Spleen (tissue), 11 donors: ENCODE data around the gene SLC6A18. TPM values are rescaled to one million over a fixed set of nuclear protein-coding genes. Genes with fewer than 3 reads are reported as not detected.
"Not testable (repeated sequence)": the region's sequence is repeated elsewhere in the genome, so short reads cannot be mapped to it uniquely, and the experiment has no call there.

Experiments
- DNase-seq: peaks from one replicate; pipeline ENCODE4 v3.0.0-alpha.2; 2020
- H3K27ac ChIP-seq, 8 donors: fragments of 200-600 bp; sonication (generic) in 7 of 8; 1 replicate in 4 of 8; 2 replicates in 4 of 8; pipeline versions ENCODE4 v1.5.0 to v1.8.0; 2016 to 2021; ENCODE audit warnings: inconsistent platforms in 4 of 8, mild to moderate bottlenecking in 4 of 8, moderate library complexity in 1 of 8
- H3K27me3 ChIP-seq, 7 donors: fragments of 200-600 bp; sonication (generic) in 6 of 7; replicated peaks in 1 of 7; 1 replicate in 4 of 7; 2 replicates in 3 of 7; pipeline versions ENCODE4 v1.5.0 to v1.8.0; 2016 to 2021; ENCODE audit warnings: inconsistent platforms in 3 of 7, mild to moderate bottlenecking in 1 of 7
- H3K36me3 ChIP-seq, 6 donors: fragments of 200-600 bp; sonication (generic) in 5 of 6; 1 replicate in 4 of 6; 2 replicates in 2 of 6; pipeline versions ENCODE4 v1.5.0 to v1.8.0; 2016 to 2021; ENCODE audit warnings: inconsistent platforms in 2 of 6
- H3K4me1 ChIP-seq, 6 donors: fragments of 200-600 bp; sonication (generic) in 5 of 6; 1 replicate in 3 of 6; 2 replicates in 3 of 6; pipeline versions ENCODE4 v1.5.0 to v1.8.0; 2016 to 2021; ENCODE audit warnings: inconsistent platforms in 3 of 6
- H3K4me3 ChIP-seq, 8 donors: fragments of 200-600 bp; sonication (generic) in 7 of 8; 1 replicate in 4 of 8; 2 replicates in 4 of 8; pipeline versions ENCODE4 v1.5.0 to v1.8.0; 2016 to 2021; ENCODE audit warnings: inconsistent platforms in 4 of 8, mild to moderate bottlenecking in 4 of 8, moderate library complexity in 2 of 8
- H3K9me3 ChIP-seq, 8 donors: fragments of 200-600 bp; sonication (generic) in 7 of 8; 1 replicate in 4 of 8; 2 replicates in 4 of 8; pipeline versions ENCODE4 v1.5.0 to v1.8.0; 2016 to 2021; ENCODE audit warnings: inconsistent platforms in 4 of 8
- CTCF ChIP-seq, 11 experiments: fragments of 200-600 bp in 7 of 11; fragments of 450-650 bp in 4 of 11; sonication (generic) in 4 of 11; IDR thresholded peaks in 8 of 11; conservative IDR thresholded peaks in 3 of 11; 1 replicate in 7 of 11; 2 replicates in 4 of 11; pipeline versions ENCODE4 v1.4.0 to v1.8.0; 2016 to 2021; ENCODE audit warnings: antibody characterized with exemption in 11 of 11, inconsistent platforms in 4 of 11, mild to moderate bottlenecking in 1 of 11
- POLR2A ChIP-seq, 3 donors: fragments of 450-650 bp; IDR thresholded peaks; one replicate each; pipeline ENCODE4 v1.5.1; 2017; ENCODE audit warnings: antibody characterized with exemption in 3 of 3, mild to moderate bottlenecking in 1 of 3
- POLR2AphosphoS5 ChIP-seq, 3 donors: sonication (generic); formaldehyde crosslinking; IDR thresholded peaks; one replicate each; pipeline ENCODE4 v1.5.1; 2017; ENCODE audit warnings: antibody characterized with exemption in 3 of 3
- WGBS, 5 donors: extraction: QIAGEN DNeasy Blood & Tissue Kit in 3 of 5; methylation state at CpG; one replicate each; pipeline versions ENCODE4 v1.1.5 to v1.1.7; 2013 to 2018; 5-methylcytosine and 5-hydroxymethylcytosine counted together
- intact Hi-C: fragments of 100-400 bp; cut with DNase I; formaldehyde crosslinking; loops from one replicate; pipeline ENCODE4 v1.15.0; 2023; ENCODE audit warnings: low total_unique reads
- polyA plus RNA-seq, 3 donors: library from polyadenylated mRNA; stranded (reverse); fragments of 200-250 nt; gene quantifications; one replicate each; pipeline ENCODE4 v1.2.1, GENCODE V29; 2013
- total RNA-seq, 7 donors: library from RNA; depleted of rRNA in 3 of 7; stranded (reverse); fragments of >200 nt in 3 of 7; fragmentation: NEBNext Ultra II Directional in 4 of 7; extraction: Animal tissue kit (Norgen Biotek cat#: 25700) in 4 of 7; gene quantifications; one replicate each; pipeline versions ENCODE4 v1.1.0 to v1.2.1, GENCODE V29; 2016 to 2021
- donor health status: healthy with polysubstance abuse.
- donor health status: DM: no; HTN: no; CAD: no; lungs with moderate emphysema.
- donor health status: DM: no; HTN: no; CAD: no.
- donor health status: Bipolar disorder and iron deficiency.
- donor health status: healthy.
- donor health status: DM: no; HTN: no; CAD: no.
- donor health status: DM: yes; HTN: yes; CAD: no.

The SLC6A18 gene
- total and polyA plus RNA-seq, 10 donors, result not detected

- intact Hi-C loops, result no loop called here
- TF ChIP-seq POLR2AphosphoS5 (IDR thresholded peaks at IDR 0.05), result no peak
- TF ChIP-seq POLR2A (IDR thresholded peaks at IDR 0.05), result no peak
- TF ChIP-seq CTCF (IDR thresholded peaks at IDR 0.05 in 8 of 11, conservative IDR thresholded peaks at IDR 0.05 in 3 of 11), result no peak
- DNase-seq, result peak; percentile 49
- H3K27me3 ChIP-seq, result no peaks in the 10 kb centered on the region
- 88 to 95% (median 91%) methylated on average over 22 to 32 of the region's 32 CpGs for WGBS, 5 donors
- H3K4me1 ChIP-seq, result no peaks in the 10 kb centered on the region
- H3K4me3 ChIP-seq, result no peak overlapping the region
- H3K36me3 ChIP-seq, result no peaks in the 10 kb centered on the region
- H3K27ac ChIP-seq, result no peak overlapping the region
- peaks cover 0 to 10% (median 5%) of the 10 kb centered on the region in 8 donors for H3K9me3 ChIP-seq
Measured at GRCh38 chr5:1280177-1281037, 55.2 kb downstream of the SLC6A18 start.

GRCh38 chr5:1281038-1281882 lies 56.1 kb downstream of the SLC6A18 start:
- Histone ChIP-seq H3K36me3 (no peaks in the 10 kb centered on the region), H3K27me3 (no peaks in the 10 kb centered on the region), H3K4me1 (no peaks in the 10 kb centered on the region), H3K4me3 (no peak overlapping the region), H3K27ac (no peak overlapping the region), H3K9me3 (peaks cover 0 to 10% (median 5%) of the 10 kb centered on the region in 8 donors)
- 82 to 92% (median 88%) methylated on average over 13 to 16 of the region's 16 CpGs for WGBS, 5 donors
- TF ChIP-seq CTCF (IDR thresholded peaks at IDR 0.05 in 8 of 11, conservative IDR thresholded peaks at IDR 0.05 in 3 of 11), result no peak
- TF ChIP-seq POLR2AphosphoS5 (IDR thresholded peaks at IDR 0.05), result no peak
- no peak for TF ChIP-seq POLR2A (IDR thresholded peaks at IDR 0.05)
- intact Hi-C loops, result no loop called here
- DNase-seq, result peak; percentile 42

- intact Hi-C loops, result no loop called here
- no peak overlapping the region for H3K27ac ChIP-seq
- H3K4me1 ChIP-seq, result no peaks in the 10 kb centered on the region
- no peak overlapping the region for H3K4me3 ChIP-seq
- DNase-seq, result peak; percentile 67
- whole genome bisulfite sequencing, 5 donors, result 89 to 93% (median 89%) methylated on average over 26 to 37 of the region's 37 CpGs
- no peak for TF ChIP-seq POLR2A (IDR thresholded peaks at IDR 0.05)
- no peak for TF ChIP-seq CTCF (IDR thresholded peaks at IDR 0.05 in 8 of 11, conservative IDR thresholded peaks at IDR 0.05 in 3 of 11)
- no peak for TF ChIP-seq POLR2AphosphoS5 (IDR thresholded peaks at IDR 0.05)
- H3K36me3 ChIP-seq, result no peaks in the 10 kb centered on the region
- H3K27me3 ChIP-seq, result no peaks in the 10 kb centered on the region
- peaks cover 0 to 10% (median 5%) of the 10 kb centered on the region in 8 donors for H3K9me3 ChIP-seq
Measured at GRCh38 chr5:1282131-1282992, 57.2 kb downstream of the SLC6A18 start.

GRCh38 chr5:1282993-1283728 lies 58.0 kb downstream of the SLC6A18 start:
- peak; percentile 35 for DNase-seq
- intact Hi-C loops, result not testable (repeated sequence)
- WGBS, 5 donors, result 90 to 94% (median 92%) methylated on average over 32 to 40 of the region's 40 CpGs

GRCh38 chr5:1283729-1284041 lies 58.5 kb downstream of the SLC6A18 start:
- H3K27ac ChIP-seq, intact Hi-C loops, H3K36me3 ChIP-seq, H3K4me3 ChIP-seq, H3K27me3 ChIP-seq, H3K4me1 ChIP-seq: not testable (repeated sequence)
- DNase-seq, result peak; percentile 36
- peaks cover 0 to 17% (median 10%) of the 10 kb centered on the region in 8 donors for H3K9me3 ChIP-seq
- WGBS, 5 donors, result 88 to 93% (median 92%) methylated on average over 9 to 16 of the region's 16 CpGs

More at GRCh38 chr5:1282993-1283728, 58.0 kb downstream of the SLC6A18 start:
- peaks cover 0 to 16% (median 6%) of the 10 kb centered on the region in 8 donors for H3K9me3 ChIP-seq
- not testable (repeated sequence) for H3K27ac ChIP-seq, H3K27me3 ChIP-seq, H3K36me3 ChIP-seq, H3K4me3 ChIP-seq, H3K4me1 ChIP-seq

- H3K9me3 ChIP-seq, result peaks cover 0 to 13% (median 6%) of the 10 kb centered on the region in 8 donors
- peak; percentile 27 for DNase-seq
- 85 to 93% (median 88%) methylated on average over 9 to 27 of the region's 27 CpGs for WGBS, 5 donors
- H3K4me3 ChIP-seq, H3K36me3 ChIP-seq, H3K27ac ChIP-seq, intact Hi-C loops, H3K27me3 ChIP-seq, H3K4me1 ChIP-seq: not testable (repeated sequence)
Measured at GRCh38 chr5:1284336-1284970, 59.3 kb downstream of the SLC6A18 start.
